Esophagus squamous epithelium (tissue), 4 donors: Measurements from ENCODE around the gene TEC.

Experiments used
- POLR2A ChIP-seq, 4 donors: fragments of 450-650 bp; IDR thresholded peaks; one replicate each; pipeline ENCODE4 v1.6.1; 2017; ENCODE audit warnings: antibody characterized with exemption in 4 of 4, mild to moderate bottlenecking in 4 of 4, moderate library complexity in 3 of 4
- TF ChIP-seq, protein P1 (sequence below), 6 experiments: fragments of 450-650 bp in 4 of 6; fragments of 200-600 bp in 2 of 6; sonication (generic) in 2 of 6; IDR thresholded peaks; one replicate each; pipeline ENCODE4 v1.5.1; 2016 to 2019; ENCODE audit warnings: antibody characterized with exemption in 6 of 6, mild to moderate bottlenecking in 4 of 6, moderate library complexity in 4 of 6

DNA sequence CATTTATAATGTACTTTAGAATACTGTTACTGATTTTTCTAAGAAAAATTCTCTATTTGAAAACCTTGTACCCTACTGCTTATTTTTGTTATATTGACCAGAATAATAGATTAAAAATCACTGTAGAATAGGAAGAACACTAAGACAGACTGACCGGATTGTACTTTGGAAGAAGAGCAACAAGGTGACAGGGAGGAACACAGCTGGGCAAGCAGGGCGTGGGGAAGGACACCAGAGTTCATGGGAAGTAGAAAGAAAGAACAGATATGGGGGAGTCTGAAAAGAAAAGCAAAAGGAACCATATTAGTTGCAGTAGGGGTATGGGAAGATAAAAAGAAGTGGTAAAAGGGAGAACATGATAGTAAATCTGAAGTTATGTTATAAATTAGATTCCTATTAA, 174.2 kb downstream of the TEC start:
- no peak for TF ChIP-seq POLR2A (IDR thresholded peaks at IDR 0.05)
- TF ChIP-seq, protein P1, sequence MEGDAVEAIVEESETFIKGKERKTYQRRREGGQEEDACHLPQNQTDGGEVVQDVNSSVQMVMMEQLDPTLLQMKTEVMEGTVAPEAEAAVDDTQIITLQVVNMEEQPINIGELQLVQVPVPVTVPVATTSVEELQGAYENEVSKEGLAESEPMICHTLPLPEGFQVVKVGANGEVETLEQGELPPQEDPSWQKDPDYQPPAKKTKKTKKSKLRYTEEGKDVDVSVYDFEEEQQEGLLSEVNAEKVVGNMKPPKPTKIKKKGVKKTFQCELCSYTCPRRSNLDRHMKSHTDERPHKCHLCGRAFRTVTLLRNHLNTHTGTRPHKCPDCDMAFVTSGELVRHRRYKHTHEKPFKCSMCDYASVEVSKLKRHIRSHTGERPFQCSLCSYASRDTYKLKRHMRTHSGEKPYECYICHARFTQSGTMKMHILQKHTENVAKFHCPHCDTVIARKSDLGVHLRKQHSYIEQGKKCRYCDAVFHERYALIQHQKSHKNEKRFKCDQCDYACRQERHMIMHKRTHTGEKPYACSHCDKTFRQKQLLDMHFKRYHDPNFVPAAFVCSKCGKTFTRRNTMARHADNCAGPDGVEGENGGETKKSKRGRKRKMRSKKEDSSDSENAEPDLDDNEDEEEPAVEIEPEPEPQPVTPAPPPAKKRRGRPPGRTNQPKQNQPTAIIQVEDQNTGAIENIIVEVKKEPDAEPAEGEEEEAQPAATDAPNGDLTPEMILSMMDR (IDR thresholded peaks at IDR 0.05), result no peak
